LNCaP clone FGC (cell line): ENCODE data around the gene C9.
"Not testable (repeated sequence)": the region's sequence is repeated elsewhere in the genome, so short reads cannot be mapped to it uniquely, and the experiment has no call there.

Source experiments
- DNase-seq: peaks from one replicate; pipeline ENCODE4 v3.0.0-alpha.2; 2011; ENCODE audit warnings: low read depth
- H3K4me3 ChIP-seq: 2 replicates; pipeline ENCODE4 v1.5.1; 2011; ENCODE audit warnings: mild to moderate bottlenecking, low read depth, low read length, control low read depth
- CTCF ChIP-seq: IDR thresholded peaks from 2 replicates; pipeline ENCODE4 v1.5.1; 2012; ENCODE audit warnings: mild to moderate bottlenecking; ENCODE audit not compliant: control insufficient read depth, insufficient read depth; ENCODE audit errors: extremely low read depth

Gene C9

GRCh38 chr5:39333104-39333503 is 31.2 kb downstream of the C9 start:
- TF ChIP-seq CTCF = no peak
- DNase-seq = no peak
- no peak overlapping the region for H3K4me3 ChIP-seq

GRCh38 chr5:39331861-39332381 is 32.4 kb downstream of the C9 start:
- TF ChIP-seq CTCF = no peak
- H3K4me3 ChIP-seq = no peak overlapping the region
- DNase-seq = no peak

- no peak for DNase-seq
- no peak for TF ChIP-seq CTCF
- H3K4me3 ChIP-seq = no peak overlapping the region
These were observed 35.6 kb downstream of the C9 start for GRCh38 chr5:39328731-39329130.

GRCh38 chr5:39323542-39323941 is 40.8 kb downstream of the C9 start:
- no peak for TF ChIP-seq CTCF
- no peak for DNase-seq
- no peak overlapping the region for H3K4me3 ChIP-seq

- no peak for DNase-seq
- no peak for TF ChIP-seq CTCF
These were observed 44.9 kb downstream of the C9 start for GRCh38 chr5:39319395-39319794.

GRCh38 chr5:39316464-39316863 is 47.8 kb downstream of the C9 start:
- H3K4me3 ChIP-seq, DNase-seq: not testable (repeated sequence)

More at GRCh38 chr5:39319395-39319794, 44.9 kb downstream of the C9 start:
- no peak overlapping the region for H3K4me3 ChIP-seq

- no peak for TF ChIP-seq CTCF
- DNase-seq = no peak
- H3K4me3 ChIP-seq = no peak overlapping the region
These were observed 48.3 kb downstream of the C9 start for GRCh38 chr5:39315995-39316394.
